GM19467 (cell line): Measurements from ENCODE around the gene RSPH1.
"Not testable (repeated sequence)": the region's sequence is repeated elsewhere in the genome, so short reads cannot be mapped to it uniquely, and the experiment has no call there.

Experiments used
- ATAC-seq: cut with Tn5 transposase; IDR thresholded peaks from one replicate; pipeline ENCODE4 v1.9.1; 2021; ENCODE audit warnings: mild to moderate bottlenecking, moderate library complexity; ENCODE audit not compliant: unreplicated experiment

RSPH1 gene

GRCh38 chr21:42489991-42490390, 6.0 kb downstream of the RSPH1 start:
- no peak for ATAC-seq

GRCh38 chr21:42489006-42489563, 6.9 kb downstream of the RSPH1 start:
- no peak for ATAC-seq

DNA sequence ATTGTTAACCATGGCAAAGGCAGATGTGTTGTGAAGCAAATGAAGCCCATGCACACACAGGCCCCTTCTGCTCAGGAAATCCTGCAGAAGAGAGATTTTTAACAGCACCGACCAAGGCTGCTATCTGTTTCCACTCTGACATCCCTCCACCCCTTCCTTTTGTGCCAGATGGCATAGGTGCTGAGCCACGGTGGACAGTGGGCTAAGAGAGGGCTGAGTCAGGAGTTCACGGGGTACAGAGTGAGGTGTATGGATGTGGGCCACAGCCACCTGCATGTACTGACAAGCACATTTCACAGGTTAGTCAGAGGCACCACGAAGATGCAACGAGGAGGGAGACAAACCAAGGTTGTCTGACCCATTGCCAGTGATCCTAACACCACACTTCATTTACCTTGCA, 9.5 kb downstream of the RSPH1 start:
- no peak for ATAC-seq

GRCh38 chr21:42486072-42486471, 10.0 kb downstream of the RSPH1 start:
- no peak for ATAC-seq

DNA sequence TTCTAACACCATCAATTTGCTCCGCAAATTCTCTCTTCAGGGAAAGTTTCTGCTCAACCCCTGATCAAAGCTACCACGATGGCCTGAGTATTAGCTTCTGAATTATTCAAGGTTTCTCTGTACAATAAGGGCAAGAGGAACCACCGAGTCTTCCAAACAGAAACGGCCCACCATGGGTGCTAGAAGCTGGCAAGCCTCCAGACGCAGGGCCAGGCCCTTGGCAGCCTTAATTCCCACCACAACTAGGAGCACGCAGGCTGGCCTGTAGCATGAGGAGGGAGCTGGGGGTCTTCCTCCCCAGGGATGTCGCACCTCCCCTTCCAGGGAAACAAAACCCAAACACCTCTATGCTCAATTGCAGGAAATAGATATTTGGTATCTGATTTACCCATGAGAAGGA, 11.1 kb downstream of the RSPH1 start:
- no peak for ATAC-seq

DNA sequence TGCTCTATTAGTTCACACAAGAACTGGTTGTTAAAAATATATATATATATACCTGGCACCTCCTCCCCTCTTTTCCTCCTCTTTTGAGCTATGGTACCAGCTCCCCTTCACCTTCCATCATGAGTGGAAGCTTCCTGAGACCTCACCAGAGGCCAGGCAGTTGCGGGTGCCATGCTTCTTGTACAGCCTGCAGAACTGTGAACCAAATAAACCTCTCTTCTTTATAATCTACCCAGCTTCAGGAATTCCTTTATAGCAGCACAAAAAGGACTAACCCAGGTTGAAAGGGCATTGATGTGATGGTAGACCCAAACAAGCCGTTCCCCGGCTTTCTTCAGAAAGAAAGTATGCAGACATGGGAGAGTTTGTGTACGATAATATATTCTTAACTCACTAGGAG, 14.9 kb downstream of the RSPH1 start:
- no peak for ATAC-seq

GRCh38 chr21:42480736-42481135, 15.3 kb downstream of the RSPH1 start:
- no peak for ATAC-seq

DNA sequence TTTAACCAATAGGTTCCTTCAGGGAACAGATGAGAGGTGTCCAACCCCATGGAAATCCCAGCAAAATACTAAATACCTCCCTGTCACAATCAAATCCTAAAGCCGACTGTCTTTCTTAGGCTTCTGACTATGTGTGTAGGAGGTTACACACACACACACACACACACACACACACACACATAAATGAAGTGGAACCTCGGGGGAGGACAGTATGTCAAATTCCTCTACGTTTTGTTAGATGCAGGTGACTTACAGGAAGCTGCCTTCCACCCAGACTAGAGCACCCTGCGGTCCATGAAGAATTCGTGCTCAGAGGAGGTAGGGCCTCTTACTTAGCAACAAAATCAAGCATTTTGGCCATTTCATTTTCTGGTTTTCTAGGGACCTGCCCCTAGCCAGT, 16.4 kb downstream of the RSPH1 start:
- ATAC-seq = no peak

- no peak for ATAC-seq
Observed at GRCh38 chr21:42478504-42478903, 17.5 kb downstream of the RSPH1 start.

DNA sequence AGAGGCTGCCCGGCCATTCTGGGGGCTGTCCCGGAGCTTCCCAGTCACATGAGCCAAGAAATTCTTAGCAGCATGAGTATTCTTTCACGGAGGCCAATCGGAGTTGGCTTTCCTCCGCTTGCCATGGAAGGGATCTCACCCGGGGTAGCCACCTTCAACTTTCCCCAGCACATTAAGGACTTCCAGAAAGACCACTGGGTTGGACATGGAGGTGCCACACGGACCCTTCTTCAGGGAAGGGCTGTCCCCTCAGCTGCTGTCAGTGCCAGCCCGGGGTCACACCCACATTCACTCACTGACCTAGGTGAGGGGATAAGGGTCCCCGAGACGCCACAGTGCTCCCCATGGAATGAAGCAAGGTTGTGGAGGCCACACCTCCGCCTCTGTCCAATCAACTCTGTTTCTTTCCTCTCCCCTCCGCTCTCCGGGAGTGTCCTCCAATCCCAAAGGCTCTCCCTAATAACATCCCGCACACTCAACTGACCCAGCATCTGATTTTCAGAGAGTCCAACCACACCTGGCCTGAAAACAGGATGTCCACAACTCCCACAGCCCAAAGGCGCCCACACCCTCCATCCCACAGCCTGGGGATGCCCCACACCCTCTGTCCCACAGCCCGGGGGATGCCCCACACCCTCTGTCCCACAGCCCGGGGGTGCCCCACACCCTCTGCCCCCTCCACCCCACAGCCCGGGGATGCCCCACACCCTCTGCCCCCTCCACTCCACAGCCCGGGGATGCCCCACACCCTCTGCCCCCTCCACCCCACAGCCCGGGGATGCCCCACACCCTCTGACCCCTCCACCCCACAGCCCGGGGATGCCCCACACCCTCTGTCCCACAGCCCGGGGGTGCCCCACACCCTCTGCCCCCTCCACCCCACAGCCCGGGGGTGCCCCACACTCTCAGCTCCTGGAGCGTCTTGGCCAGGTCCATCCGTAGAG, 19.4 kb downstream of the RSPH1 start:
- no peak for ATAC-seq

DNA sequence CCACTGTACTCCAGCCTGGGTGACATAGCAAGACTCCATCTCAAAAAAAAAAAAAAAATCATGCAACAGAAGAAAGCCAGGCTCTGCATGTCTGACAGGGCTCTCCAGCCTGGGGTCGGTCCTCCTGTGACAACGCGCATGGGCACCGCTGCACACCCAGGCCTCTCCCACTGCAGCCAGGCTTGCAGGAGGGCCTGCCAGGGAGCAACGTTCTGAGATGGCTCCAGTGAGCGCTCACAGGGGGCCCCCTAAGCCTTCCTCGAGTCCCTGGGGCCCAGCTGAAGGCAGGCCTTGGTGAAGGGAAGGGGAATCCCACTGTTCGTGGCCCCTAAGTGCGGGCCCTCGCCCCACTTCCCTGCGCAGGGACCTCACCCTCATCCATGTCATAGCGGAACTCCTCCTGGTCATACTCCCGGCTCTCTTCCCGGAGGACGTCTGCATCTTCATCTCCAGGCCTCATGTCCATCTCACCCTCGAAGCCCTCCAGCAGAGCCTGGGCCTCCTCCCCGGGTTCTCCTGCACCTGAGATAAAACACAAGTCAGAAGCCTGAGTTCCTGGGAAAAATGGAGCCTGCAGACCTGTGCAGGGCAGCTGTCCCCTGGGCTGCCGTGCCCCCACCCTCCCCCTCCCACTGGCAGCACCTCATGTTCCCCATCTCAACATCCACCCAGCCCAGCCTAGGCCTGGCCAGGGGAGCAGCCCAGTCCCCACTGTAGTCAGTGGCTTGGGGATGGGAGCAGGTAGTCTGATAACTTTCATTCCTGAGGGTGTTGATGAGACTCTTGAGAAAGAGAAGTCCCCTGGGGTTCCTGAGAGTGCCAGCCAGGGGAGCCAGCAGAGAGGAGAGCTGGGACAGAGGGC, 20.3 kb downstream of the RSPH1 start:
- no peak for ATAC-seq

- ATAC-seq = no peak
Observed at GRCh38 chr21:42475036-42475435, 21.0 kb downstream of the RSPH1 start.

GRCh38 chr21:42474043-42474831, 21.8 kb downstream of the RSPH1 start:
- no peak for ATAC-seq

DNA sequence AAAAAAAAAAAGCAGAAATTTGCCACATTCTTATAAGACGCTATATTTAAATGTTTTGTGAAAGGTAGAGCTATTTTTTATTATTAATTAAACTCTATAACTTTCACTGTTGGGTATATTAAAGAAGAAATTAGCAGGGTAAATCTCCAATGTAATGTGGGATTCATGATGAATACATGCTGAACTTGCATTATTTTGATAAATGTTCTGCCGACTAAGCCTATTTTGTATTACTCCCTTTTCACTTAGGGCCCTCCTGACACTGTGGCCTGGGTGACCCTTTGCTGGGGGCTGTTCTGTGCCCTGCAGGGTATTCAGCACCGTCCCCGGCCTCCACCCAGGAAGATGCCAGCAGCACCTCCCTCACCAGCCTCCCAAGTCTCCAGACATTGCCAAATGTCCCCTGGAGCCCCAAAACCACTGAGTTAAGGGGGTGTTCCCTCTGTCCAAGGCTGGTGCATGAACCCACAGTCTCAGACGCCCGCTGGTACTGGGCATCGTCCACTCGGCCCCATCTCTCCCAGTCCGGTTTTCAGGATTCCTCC, 22.5 kb downstream of the RSPH1 start:
- no peak for ATAC-seq

- no peak for ATAC-seq
Observed at GRCh38 chr21:42472521-42472920, 23.5 kb downstream of the RSPH1 start.

DNA sequence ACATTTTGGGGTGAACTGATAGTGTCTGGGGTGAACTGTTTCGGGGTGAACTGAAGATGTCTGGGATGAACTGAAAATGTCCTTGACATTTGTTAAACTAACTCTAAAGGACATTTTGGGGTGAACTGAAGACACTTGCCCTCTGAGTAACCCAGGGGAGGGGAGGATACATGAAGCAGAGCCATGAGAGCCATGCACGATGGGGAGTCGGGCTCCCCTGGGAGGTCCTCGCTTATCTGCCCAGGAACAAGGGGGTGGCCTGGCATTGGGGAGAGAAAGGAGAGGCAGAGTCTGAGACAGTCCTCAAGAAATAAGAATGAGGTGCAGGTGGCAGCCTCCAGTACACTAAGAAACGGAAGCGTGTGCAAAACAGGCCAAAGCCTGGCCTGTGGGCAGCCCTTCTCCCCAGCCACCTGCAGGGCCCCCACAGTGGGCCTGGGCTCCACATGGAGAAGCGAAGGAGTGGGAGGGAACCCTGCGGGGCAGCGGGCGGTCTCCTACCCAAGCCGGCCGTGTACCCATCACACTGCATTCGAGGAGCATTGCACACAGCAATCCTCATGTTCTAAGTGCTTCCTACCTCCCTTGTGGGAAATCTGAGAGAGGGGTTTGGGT, 24.2 kb downstream of the RSPH1 start:
- ATAC-seq = no peak

DNA sequence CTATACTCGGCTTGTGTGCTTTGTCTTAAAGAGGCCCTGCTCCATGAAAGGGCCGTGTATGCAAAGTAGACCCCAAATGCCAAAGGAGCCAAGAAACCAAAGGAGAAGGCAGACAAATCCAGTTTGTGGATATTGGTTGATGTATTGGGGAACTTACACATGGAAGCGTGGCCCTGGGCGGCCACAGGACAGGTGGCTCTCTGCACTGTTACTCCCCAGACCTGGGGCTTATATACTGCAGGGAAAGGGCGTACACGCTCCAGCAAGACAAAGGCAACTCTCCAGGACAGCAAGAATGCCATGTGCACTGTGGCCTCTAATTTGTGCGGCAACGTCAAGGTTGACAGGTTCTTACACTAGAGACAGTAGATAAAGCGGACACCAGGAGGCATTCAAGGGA, 24.8 kb downstream of the RSPH1 start:
- no peak for ATAC-seq

- ATAC-seq = not testable (repeated sequence)
Observed at GRCh38 chr21:42469726-42470125, 26.3 kb downstream of the RSPH1 start.

DNA sequence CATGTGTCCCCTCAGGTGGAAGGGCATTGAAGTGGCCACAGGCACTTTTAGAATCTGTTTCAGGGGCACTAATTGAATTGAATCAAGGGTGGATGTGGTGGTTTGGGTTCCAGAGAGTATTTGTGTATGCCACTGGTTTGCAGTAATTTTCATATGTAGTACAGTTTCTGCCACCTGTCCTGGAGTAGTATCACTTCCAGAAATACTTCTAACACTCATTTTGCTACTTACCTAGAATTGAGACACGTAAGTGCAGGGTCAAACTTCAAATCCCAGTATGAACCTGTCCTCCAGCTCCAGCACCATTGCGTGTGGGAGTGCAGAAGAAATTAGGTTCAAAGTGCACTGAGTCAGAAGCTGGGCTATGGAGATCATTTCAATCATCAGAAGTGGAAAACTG, 26.8 kb downstream of the RSPH1 start:
- ATAC-seq = no peak

GRCh38 chr21:42468491-42469131, 27.4 kb downstream of the RSPH1 start:
- ATAC-seq = no peak
